ENCODE data around the gene HOXA7.

DNA sequence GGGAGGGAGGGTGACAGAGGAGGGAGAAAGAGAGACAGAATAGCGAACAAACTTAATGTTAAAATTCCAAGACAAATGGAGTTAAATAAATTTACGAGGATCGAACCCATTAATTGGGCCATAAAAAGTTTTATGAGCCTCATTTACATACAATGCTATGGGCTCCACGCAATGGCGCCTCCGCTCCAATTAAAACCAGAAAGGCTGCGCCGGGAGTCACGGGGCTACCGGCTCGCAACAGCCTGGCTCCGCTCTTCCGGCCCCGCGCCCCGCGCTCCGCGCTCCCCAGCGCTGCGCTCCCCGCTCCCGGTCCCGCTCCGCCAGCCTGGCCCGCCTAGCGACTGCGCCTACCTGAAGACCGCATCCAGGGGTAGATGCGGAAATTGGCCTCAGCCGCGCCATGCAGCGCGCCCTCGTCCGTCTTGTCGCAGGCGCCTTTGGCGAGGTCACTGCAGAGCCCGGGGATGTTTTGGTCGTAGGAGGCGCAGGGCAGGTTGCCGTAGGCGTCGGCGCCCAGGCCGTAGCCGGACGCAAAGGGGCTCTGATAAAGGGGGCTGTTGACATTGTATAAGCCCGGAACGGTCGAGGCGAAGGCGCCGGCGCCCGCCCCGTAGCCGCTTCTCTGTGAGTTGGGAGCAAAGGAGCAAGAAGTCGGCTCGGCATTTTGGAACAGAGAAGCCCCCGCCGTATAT, 513 bp downstream of the HOXA7 start:
- TF ChIP-seq, protein P1, sequence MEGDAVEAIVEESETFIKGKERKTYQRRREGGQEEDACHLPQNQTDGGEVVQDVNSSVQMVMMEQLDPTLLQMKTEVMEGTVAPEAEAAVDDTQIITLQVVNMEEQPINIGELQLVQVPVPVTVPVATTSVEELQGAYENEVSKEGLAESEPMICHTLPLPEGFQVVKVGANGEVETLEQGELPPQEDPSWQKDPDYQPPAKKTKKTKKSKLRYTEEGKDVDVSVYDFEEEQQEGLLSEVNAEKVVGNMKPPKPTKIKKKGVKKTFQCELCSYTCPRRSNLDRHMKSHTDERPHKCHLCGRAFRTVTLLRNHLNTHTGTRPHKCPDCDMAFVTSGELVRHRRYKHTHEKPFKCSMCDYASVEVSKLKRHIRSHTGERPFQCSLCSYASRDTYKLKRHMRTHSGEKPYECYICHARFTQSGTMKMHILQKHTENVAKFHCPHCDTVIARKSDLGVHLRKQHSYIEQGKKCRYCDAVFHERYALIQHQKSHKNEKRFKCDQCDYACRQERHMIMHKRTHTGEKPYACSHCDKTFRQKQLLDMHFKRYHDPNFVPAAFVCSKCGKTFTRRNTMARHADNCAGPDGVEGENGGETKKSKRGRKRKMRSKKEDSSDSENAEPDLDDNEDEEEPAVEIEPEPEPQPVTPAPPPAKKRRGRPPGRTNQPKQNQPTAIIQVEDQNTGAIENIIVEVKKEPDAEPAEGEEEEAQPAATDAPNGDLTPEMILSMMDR (conservative IDR thresholded peaks at IDR 0.05; ENCODE audit: low read depth in 2 of 2): no peak
- TF ChIP-seq ZNF114 (CRISPR knock-in tag; IDR thresholded peaks at IDR 0.05) (no peak), CREB1 (CRISPR knock-in tag; IDR thresholded peaks at IDR 0.05; ENCODE audit: low read depth) (no peak), POLR2AphosphoS5 (IDR thresholded peaks at IDR 0.05; ENCODE audit: low read depth) (no peak), EZH2 (IDR thresholded peaks at IDR 0.05; ENCODE audit: low read depth, unreplicated experiment) (peak; percentile 96), EZH2phosphoT487 (IDR thresholded peaks at IDR 0.05; ENCODE audit: unreplicated experiment) (peak; percentile 98), NANOG (IDR thresholded peaks at IDR 0.05; ENCODE audit: borderline replicate concordance) (no peak), ZNF331 (CRISPR knock-in tag; IDR thresholded peaks at IDR 0.05; ENCODE audit: low read depth) (no peak), JUNB (IDR thresholded peaks at IDR 0.05; ENCODE audit: unreplicated experiment) (no peak), STAT1 (IDR thresholded peaks at IDR 0.05; ENCODE audit: unreplicated experiment) (no peak)
- TF ChIP-seq, protein P2, sequence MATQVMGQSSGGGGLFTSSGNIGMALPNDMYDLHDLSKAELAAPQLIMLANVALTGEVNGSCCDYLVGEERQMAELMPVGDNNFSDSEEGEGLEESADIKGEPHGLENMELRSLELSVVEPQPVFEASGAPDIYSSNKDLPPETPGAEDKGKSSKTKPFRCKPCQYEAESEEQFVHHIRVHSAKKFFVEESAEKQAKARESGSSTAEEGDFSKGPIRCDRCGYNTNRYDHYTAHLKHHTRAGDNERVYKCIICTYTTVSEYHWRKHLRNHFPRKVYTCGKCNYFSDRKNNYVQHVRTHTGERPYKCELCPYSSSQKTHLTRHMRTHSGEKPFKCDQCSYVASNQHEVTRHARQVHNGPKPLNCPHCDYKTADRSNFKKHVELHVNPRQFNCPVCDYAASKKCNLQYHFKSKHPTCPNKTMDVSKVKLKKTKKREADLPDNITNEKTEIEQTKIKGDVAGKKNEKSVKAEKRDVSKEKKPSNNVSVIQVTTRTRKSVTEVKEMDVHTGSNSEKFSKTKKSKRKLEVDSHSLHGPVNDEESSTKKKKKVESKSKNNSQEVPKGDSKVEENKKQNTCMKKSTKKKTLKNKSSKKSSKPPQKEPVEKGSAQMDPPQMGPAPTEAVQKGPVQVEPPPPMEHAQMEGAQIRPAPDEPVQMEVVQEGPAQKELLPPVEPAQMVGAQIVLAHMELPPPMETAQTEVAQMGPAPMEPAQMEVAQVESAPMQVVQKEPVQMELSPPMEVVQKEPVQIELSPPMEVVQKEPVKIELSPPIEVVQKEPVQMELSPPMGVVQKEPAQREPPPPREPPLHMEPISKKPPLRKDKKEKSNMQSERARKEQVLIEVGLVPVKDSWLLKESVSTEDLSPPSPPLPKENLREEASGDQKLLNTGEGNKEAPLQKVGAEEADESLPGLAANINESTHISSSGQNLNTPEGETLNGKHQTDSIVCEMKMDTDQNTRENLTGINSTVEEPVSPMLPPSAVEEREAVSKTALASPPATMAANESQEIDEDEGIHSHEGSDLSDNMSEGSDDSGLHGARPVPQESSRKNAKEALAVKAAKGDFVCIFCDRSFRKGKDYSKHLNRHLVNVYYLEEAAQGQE (IDR thresholded peaks at IDR 0.05; ENCODE audit: unreplicated experiment): no peak
- TF ChIP-seq, protein P3, sequence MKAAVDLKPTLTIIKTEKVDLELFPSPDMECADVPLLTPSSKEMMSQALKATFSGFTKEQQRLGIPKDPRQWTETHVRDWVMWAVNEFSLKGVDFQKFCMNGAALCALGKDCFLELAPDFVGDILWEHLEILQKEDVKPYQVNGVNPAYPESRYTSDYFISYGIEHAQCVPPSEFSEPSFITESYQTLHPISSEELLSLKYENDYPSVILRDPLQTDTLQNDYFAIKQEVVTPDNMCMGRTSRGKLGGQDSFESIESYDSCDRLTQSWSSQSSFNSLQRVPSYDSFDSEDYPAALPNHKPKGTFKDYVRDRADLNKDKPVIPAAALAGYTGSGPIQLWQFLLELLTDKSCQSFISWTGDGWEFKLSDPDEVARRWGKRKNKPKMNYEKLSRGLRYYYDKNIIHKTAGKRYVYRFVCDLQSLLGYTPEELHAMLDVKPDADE (IDR thresholded peaks at IDR 0.05): no peak
- TF ChIP-seq, protein P4, sequence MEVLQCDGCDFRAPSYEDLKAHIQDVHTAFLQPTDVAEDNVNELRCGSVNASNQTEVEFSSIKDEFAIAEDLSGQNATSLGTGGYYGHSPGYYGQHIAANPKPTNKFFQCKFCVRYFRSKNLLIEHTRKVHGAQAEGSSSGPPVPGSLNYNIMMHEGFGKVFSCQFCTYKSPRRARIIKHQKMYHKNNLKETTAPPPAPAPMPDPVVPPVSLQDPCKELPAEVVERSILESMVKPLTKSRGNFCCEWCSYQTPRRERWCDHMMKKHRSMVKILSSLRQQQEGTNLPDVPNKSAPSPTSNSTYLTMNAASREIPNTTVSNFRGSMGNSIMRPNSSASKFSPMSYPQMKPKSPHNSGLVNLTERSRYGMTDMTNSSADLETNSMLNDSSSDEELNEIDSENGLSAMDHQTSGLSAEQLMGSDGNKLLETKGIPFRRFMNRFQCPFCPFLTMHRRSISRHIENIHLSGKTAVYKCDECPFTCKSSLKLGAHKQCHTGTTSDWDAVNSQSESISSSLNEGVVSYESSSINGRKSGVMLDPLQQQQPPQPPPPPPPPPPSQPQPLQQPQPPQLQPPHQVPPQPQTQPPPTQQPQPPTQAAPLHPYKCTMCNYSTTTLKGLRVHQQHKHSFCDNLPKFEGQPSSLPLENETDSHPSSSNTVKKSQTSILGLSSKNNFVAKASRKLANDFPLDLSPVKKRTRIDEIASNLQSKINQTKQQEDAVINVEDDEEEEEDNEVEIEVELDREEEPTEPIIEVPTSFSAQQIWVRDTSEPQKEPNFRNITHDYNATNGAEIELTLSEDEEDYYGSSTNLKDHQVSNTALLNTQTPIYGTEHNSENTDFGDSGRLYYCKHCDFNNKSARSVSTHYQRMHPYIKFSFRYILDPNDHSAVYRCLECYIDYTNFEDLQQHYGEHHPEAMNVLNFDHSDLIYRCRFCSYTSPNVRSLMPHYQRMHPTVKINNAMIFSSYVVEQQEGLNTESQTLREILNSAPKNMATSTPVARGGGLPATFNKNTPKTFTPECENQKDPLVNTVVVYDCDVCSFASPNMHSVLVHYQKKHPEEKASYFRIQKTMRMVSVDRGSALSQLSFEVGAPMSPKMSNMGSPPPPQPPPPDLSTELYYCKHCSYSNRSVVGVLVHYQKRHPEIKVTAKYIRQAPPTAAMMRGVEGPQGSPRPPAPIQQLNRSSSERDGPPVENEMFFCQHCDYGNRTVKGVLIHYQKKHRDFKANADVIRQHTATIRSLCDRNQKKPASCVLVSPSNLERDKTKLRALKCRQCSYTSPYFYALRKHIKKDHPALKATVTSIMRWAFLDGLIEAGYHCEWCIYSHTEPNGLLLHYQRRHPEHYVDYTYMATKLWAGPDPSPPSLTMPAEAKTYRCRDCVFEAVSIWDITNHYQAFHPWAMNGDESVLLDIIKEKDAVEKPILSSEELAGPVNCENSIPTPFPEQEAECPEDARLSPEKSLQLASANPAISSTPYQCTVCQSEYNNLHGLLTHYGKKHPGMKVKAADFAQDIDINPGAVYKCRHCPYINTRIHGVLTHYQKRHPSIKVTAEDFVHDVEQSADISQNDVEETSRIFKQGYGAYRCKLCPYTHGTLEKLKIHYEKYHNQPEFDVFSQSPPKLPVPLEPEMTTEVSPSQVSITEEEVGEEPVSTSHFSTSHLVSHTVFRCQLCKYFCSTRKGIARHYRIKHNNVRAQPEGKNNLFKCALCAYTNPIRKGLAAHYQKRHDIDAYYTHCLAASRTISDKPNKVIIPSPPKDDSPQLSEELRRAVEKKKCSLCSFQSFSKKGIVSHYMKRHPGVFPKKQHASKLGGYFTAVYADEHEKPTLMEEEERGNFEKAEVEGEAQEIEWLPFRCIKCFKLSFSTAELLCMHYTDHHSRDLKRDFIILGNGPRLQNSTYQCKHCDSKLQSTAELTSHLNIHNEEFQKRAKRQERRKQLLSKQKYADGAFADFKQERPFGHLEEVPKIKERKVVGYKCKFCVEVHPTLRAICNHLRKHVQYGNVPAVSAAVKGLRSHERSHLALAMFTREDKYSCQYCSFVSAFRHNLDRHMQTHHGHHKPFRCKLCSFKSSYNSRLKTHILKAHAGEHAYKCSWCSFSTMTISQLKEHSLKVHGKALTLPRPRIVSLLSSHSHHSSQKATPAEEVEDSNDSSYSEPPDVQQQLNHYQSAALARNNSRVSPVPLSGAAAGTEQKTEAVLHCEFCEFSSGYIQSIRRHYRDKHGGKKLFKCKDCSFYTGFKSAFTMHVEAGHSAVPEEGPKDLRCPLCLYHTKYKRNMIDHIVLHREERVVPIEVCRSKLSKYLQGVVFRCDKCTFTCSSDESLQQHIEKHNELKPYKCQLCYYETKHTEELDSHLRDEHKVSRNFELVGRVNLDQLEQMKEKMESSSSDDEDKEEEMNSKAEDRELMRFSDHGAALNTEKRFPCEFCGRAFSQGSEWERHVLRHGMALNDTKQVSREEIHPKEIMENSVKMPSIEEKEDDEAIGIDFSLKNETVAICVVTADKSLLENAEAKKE (CRISPR knock-in tag; IDR thresholded peaks at IDR 0.05): no peak

Measured in GM23338 (cell line).